ENCODE measurements around the gene USP13. TPM values are rescaled to one million over a fixed set of nuclear protein-coding genes. Genes with fewer than 3 reads are reported as not detected.

USP13 gene
- total and polyA plus RNA-seq, 10 of the 15 experiments (the other 5 are each of a cell fraction or from before 2014, with no cell fraction given), result 3.2 to 20.8 (median 9.0) TPM

DNA sequence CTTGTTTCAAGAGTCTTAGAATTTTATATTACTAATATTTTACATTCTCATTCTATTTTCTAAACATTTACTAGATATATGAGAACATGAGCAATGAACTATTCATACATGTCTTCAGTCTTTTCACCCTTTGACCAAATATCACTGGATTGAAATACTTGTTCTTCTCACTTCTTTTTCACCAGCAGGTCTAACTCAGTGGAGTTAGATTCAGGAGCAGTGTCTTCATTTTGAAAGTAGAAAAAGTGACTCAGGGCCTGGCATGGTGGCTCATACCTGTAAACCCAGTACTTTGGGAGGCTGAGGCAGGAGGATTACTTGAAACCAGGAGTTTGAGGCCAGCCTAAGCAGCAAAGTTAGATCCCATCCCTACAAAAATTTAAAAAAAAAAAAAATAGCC is 70.8 kb downstream of the USP13 start:
- peaks cover 4 to 12% of the 10 kb centered on the region in 2 experiments for H3K36me3 ChIP-seq (ENCODE audit: control insufficient read depth in 2 of 2, insufficient read depth in 2 of 2, low read length in 1 of 2)
- ATAC-seq (no peak), FAIRE-seq (no peak)
- TF ChIP-seq, protein P1, sequence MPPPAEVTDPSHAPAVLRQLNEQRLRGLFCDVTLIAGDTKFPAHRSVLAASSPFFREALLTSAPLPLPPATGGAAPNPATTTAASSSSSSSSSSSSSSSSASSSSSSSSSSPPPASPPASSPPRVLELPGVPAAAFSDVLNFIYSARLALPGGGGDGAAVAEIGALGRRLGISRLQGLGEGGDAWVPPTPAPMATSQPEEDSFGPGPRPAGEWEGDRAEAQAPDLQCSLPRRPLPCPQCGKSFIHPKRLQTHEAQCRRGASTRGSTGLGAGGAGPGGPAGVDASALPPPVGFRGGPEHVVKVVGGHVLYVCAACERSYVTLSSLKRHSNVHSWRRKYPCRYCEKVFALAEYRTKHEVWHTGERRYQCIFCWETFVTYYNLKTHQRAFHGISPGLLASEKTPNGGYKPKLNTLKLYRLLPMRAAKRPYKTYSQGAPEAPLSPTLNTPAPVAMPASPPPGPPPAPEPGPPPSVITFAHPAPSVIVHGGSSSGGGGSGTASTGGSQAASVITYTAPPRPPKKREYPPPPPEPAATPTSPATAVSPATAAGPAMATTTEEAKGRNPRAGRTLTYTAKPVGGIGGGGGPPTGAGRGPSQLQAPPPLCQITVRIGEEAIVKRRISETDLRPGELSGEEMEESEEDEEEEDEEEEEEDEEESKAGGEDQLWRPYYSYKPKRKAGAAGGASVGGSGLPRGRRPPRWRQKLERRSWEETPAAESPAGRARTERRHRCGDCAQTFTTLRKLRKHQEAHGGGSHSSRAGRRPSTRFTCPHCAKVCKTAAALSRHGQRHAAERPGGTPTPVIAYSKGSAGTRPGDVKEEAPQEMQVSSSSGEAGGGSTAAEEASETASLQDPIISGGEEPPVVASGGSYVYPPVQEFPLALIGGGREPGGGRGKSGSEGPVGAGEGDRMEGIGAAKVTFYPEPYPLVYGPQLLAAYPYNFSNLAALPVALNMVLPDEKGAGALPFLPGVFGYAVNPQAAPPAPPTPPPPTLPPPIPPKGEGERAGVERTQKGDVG (CRISPR knock-in tag; IDR thresholded peaks at IDR 0.05), result no peak
- TF ChIP-seq MYB (IDR thresholded peaks at IDR 0.05; ENCODE audit: borderline replicate concordance, low read depth, low read length), result no peak
- no peak for TF ChIP-seq NR2F1 (conservative IDR thresholded peaks at IDR 0.05)
- no peak for TF ChIP-seq CHD4 (IDR thresholded peaks at IDR 0.05)
- TF ChIP-seq CHD2 (IDR thresholded peaks at IDR 0.05; ENCODE audit: borderline replicate concordance, low read depth, low read length), result no peak
- TF ChIP-seq IKZF1 (conservative IDR thresholded peaks at IDR 0.05), result no peak
- TF ChIP-seq ZBTB40 (IDR thresholded peaks at IDR 0.05; ENCODE audit: borderline replicate concordance), result no peak
- TF ChIP-seq SRF (IDR thresholded peaks at IDR 0.05; ENCODE audit: low read depth in 2 of 2, low read length in 2 of 2), result no peak
- no peak for TF ChIP-seq SPI1 (IDR thresholded peaks at IDR 0.05; ENCODE audit: borderline replicate concordance, insufficient read depth, low read depth, low read length)
- TF ChIP-seq, protein P2, sequence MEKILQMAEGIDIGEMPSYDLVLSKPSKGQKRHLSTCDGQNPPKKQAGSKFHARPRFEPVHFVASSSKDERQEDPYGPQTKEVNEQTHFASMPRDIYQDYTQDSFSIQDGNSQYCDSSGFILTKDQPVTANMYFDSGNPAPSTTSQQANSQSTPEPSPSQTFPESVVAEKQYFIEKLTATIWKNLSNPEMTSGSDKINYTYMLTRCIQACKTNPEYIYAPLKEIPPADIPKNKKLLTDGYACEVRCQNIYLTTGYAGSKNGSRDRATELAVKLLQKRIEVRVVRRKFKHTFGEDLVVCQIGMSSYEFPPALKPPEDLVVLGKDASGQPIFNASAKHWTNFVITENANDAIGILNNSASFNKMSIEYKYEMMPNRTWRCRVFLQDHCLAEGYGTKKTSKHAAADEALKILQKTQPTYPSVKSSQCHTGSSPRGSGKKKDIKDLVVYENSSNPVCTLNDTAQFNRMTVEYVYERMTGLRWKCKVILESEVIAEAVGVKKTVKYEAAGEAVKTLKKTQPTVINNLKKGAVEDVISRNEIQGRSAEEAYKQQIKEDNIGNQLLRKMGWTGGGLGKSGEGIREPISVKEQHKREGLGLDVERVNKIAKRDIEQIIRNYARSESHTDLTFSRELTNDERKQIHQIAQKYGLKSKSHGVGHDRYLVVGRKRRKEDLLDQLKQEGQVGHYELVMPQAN (conservative IDR thresholded peaks at IDR 0.05), result no peak
- TF ChIP-seq FOS (IDR thresholded peaks at IDR 0.05; ENCODE audit: borderline replicate concordance, extremely low read depth, insufficient read length), result no peak
- no peak for TF ChIP-seq POU2F2 (IDR thresholded peaks at IDR 0.05; ENCODE audit: borderline replicate concordance, low read depth, low read length)
- no peak for TF ChIP-seq ZSCAN29 (IDR thresholded peaks at IDR 0.05)
- no peak for TF ChIP-seq ZNF274 (IDR thresholded peaks at IDR 0.05; ENCODE audit: insufficient read depth, insufficient read length)
- TF ChIP-seq FOXK2 (IDR thresholded peaks at IDR 0.05), result no peak
- TF ChIP-seq IKZF2 (IDR thresholded peaks at IDR 0.05), result no peak
- no peak for TF ChIP-seq IRF4 (IDR thresholded peaks at IDR 0.05; ENCODE audit: low read depth, low read length)
- TF ChIP-seq ESRRA (IDR thresholded peaks at IDR 0.05; ENCODE audit: low read length), result no peak

More for the DNA sequence above, 70.8 kb downstream of the USP13 start:
- H3K27me3 ChIP-seq (replicated peaks in 1 of 2; ENCODE audit: control insufficient read depth in 2 of 2, insufficient read depth in 2 of 2, low read length in 1 of 2), result no peaks in the 10 kb centered on the region
- ChIA-PET RAD21 (ENCODE audit: unreplicated experiment) (no interaction called here), SMC1A (ENCODE audit: uncharacterized antibody, unreplicated experiment) (no interaction called here), CTCF (no interaction called here), POLR2A (no interaction called here)
- no peaks in the 10 kb centered on the region; the same call in 1 of the 2 replicates for H3K4me1 ChIP-seq (ENCODE audit: control insufficient read depth, insufficient read depth, low read length)
- H3K9me3 ChIP-seq (replicated peaks; ENCODE audit: control insufficient read depth, insufficient read depth, low read length), result no peaks in the 10 kb centered on the region
- DNase-seq (ENCODE audit: low read depth, low spot score), result no peak
- no peaks in the 10 kb centered on the region for H3K79me2 ChIP-seq (ENCODE audit: control insufficient read depth, insufficient read depth, low read length)
- no TSS peak for BruUV-seq (replicated peaks)
- in situ Hi-C loops (cut with MboI) (no loop called here), intact Hi-C loops (cut with micrococcal nuclease; ENCODE audit: unreplicated experiment) (no loop called here)
- H3K4me2 ChIP-seq (ENCODE audit: control insufficient read depth, insufficient read depth), result no peak overlapping the region
- no peak overlapping the region for H2AFZ ChIP-seq (ENCODE audit: control insufficient read depth, low read depth, low read length)
- no peak overlapping the region for H3K9ac ChIP-seq (ENCODE audit: control insufficient read depth, insufficient read depth, low read length)
- H4K20me1 ChIP-seq (ENCODE audit: control insufficient read depth, insufficient read depth), result no peaks in the 10 kb centered on the region
- H3K4me3 ChIP-seq, result no peak overlapping the region
- no peak overlapping the region for H3K27ac ChIP-seq (ENCODE audit: control insufficient read depth, insufficient read depth)
